Hepatocyte (in vitro differentiated cells): Measurements from ENCODE around the gene CDH26.

Source experiments
- EZH2phosphoT487 ChIP-seq: fragments of 200-600 bp; sonication (generic); IDR thresholded peaks from one replicate; pipeline ENCODE4 v1.6.1; 2018; ENCODE audit warnings: antibody characterized with exemption, mild to moderate bottlenecking, low read depth, moderate library complexity; ENCODE audit not compliant: unreplicated experiment, severe bottlenecking
- TF ChIP-seq, protein P1 (sequence below): fragments of 200-600 bp; sonication (generic); IDR thresholded peaks from 2 replicates; pipeline ENCODE4 v1.5.1; 2016; ENCODE audit warnings: antibody characterized with exemption, mild to moderate bottlenecking; ENCODE audit not compliant: poor library complexity

GRCh38 chr20:60020251-60020650, 62.0 kb downstream of the CDH26 start:
- TF ChIP-seq, protein P1, sequence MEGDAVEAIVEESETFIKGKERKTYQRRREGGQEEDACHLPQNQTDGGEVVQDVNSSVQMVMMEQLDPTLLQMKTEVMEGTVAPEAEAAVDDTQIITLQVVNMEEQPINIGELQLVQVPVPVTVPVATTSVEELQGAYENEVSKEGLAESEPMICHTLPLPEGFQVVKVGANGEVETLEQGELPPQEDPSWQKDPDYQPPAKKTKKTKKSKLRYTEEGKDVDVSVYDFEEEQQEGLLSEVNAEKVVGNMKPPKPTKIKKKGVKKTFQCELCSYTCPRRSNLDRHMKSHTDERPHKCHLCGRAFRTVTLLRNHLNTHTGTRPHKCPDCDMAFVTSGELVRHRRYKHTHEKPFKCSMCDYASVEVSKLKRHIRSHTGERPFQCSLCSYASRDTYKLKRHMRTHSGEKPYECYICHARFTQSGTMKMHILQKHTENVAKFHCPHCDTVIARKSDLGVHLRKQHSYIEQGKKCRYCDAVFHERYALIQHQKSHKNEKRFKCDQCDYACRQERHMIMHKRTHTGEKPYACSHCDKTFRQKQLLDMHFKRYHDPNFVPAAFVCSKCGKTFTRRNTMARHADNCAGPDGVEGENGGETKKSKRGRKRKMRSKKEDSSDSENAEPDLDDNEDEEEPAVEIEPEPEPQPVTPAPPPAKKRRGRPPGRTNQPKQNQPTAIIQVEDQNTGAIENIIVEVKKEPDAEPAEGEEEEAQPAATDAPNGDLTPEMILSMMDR: no peak
- TF ChIP-seq EZH2phosphoT487: no peak
